ENCODE results near the gene DOCK2.
"Not testable (repeated sequence)": the region's sequence is repeated elsewhere in the genome, so short reads cannot be mapped to it uniquely, and the experiment has no call there.

The DOCK2 gene

GRCh38 chr5:169636477-169637084 is 494 bp upstream of the DOCK2 start:
- DNase-seq (ENCODE audit: insufficient read length, low spot score), result no peak
- peak; percentile 95 for FAIRE-seq

DNA sequence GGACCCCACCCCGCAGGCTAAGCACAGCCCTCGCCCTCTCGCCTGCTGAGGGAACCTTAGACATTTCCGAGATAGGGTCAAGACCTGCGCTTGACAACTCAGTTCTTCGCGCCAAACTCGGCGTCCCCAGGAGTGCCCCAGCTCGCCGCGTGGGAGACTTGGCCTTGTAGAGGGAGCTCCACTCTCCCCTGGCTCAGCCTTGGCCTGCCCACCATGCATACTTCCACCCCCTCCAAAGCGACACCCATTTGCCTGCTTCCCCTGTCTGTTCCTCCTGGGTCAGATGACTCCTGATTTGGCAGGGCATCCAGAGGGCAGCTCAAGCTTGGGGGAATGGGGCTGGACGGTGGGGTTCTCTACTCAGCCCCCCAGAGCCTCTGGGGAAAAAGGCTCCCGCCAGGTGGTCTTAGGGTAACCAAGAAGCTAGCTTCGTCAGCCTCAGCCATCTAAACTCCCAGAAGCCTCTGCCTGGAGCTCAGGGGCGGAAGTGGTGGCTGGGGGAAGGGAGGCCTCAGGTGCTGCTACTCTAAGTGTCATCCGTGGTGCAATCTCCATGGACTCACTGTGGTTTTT is 560 bp downstream of the DOCK2 start:
- DNase-seq (ENCODE audit: insufficient read length, low spot score) (peak; percentile 52), FAIRE-seq (peak; percentile 95)

DNA sequence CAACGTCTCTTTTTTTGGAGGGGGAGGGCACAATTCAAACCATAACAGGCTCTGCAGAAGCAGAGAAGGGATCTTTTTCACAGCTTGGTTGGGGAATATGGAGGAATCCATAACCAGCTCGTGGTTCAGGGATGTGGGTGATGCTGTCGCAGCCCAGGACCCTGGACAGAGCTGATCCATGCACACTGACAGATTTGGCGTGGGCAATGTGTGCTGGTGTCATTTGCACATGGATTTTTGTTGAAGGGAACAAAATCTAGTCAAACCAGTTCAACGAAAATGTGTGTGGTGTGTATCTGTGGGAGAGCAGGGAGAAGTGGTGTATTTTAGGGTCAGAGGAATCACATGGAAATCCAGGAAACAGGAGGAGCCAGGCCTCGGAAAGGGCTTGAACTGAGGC is 4.2 kb downstream of the DOCK2 start:
- FAIRE-seq, result no peak
- no peak for DNase-seq (ENCODE audit: insufficient read length, low spot score)

GRCh38 chr5:169646856-169647255 is 9.8 kb downstream of the DOCK2 start:
- FAIRE-seq, result no peak

DNA sequence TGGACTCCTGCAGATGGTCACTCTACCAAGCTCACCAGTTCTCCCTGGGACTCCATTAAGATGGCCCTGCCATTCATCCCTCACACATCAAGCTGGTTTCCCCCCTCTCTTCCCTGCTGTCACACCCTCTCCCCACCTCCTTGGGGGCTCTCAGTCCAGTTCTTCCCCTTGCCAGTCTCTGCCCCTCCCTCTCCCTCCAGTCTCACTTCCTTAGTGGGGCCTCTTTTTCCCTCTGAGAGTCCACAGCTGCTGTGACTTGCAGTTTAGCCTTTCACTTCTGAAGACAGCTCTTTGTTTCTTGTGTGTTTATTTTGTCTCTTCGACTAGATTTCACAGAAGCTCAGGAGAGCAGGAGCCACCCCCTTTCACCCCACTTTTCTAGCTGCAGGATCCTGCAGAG is 10.5 kb downstream of the DOCK2 start:
- FAIRE-seq (peak; percentile 79), DNase-seq (ENCODE audit: insufficient read length, low spot score) (no peak)

More at GRCh38 chr5:169646856-169647255, 9.8 kb downstream of the DOCK2 start:
- no peak for DNase-seq (ENCODE audit: insufficient read length, low spot score)

DNA sequence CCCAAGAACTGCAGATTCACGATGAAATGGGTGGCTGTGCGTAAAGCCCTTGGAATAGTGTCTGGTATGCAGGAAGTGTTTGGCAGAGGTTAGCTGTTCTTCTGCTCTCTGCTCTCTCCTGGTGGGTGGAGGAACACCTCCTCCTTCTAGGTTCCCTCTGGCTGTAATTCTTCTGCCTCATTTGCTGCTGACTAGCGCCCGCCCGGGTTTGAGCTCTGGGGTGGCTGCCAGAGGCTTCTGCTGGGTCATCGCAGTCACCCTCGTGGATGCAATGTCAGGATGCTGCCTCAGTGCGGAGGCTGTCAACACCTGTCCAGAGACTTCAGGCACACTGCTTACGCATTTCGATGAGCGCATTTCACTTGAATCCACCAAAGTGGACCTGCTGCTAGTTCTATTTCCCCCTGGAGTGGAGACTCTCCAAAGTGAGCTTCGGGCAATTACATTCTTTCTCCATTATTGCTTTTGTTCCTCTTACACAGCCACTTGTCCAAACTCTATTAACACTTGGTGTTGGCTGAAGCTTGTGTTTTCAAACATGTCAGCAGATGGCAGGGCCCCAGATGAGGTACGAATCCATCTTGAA is 11.7 kb downstream of the DOCK2 start:
- FAIRE-seq, result no peak
- DNase-seq (ENCODE audit: insufficient read length, low spot score), result no peak

DNA sequence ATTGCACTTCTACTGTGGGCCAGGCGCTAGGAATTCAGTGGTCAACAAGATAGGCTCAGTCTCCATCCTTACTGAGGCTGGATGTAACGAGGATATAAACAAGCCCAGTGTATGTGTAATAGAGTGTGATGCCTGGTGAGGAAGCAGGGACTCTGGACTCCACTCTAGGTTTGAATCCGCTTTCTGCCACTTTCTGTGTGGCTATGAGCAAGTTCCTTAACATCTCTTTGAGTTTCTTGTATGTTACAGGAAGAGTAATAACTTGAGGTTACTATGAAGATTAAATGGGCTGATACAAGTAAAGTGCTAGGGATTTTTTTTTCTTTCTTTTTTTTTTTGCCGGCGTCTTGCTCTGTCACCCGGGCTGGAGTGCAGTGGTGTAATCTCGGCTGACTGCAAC is 12.4 kb downstream of the DOCK2 start:
- peak; percentile 4 for FAIRE-seq
- DNase-seq (ENCODE audit: insufficient read length, low spot score), result no peak

DNA sequence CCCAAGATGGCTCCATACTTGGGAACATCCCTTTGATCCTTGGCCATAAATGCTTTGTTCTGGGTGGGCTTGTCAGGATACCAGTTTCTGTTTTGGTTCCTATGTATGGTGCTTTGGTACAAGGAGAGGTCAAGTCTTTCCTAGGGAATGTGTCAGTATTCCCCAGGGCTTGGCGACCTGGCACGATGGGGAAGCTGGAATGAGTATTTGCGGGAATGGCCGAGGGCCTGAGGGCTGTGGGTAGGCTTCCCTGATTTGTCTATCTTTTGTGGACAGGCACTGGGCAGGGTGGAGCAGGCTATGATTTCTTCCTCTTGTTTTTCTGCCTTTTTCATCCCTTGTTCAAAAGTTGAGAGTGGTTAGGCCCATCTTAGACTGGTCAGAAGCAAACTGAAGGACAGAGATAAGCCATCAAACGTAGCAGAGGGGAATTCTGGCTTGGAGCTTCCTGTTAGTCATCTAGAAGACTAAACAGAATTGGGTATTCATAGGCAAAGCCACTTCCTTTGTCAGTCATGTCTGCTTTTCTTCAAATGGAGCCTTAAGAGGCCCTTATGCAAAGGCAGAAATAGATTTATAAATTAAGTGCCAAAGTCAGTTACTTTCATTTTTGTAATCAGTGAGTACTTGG is 13.7 kb downstream of the DOCK2 start:
- DNase-seq (ENCODE audit: insufficient read length, low spot score) (no peak), FAIRE-seq (peak; percentile 91)

DNA sequence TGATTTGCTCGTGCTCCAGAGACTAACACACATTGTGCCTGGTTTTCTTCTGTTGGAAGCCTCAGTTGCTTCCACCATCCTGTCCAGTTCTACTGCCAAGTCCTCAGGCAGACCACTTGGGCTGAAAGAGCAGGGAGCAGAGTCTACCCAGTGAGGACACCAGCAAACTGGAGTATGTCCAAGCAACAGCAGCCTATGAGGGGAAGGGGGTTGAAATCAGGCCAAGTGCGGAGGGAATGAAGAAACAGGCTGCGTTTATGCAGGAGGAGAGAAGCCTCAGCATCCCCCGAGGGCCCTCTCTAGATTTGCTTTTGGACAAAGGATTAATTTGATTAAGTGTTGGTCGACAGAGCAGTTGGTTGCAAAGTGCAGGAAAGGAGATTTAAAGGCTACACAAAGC is 14.5 kb downstream of the DOCK2 start:
- FAIRE-seq (no peak), DNase-seq (ENCODE audit: insufficient read length, low spot score) (no peak)

- no peak for DNase-seq (ENCODE audit: insufficient read length, low spot score)
- FAIRE-seq, result no peak
Measured at GRCh38 chr5:169652057-169652456, 15.0 kb downstream of the DOCK2 start.

DNA sequence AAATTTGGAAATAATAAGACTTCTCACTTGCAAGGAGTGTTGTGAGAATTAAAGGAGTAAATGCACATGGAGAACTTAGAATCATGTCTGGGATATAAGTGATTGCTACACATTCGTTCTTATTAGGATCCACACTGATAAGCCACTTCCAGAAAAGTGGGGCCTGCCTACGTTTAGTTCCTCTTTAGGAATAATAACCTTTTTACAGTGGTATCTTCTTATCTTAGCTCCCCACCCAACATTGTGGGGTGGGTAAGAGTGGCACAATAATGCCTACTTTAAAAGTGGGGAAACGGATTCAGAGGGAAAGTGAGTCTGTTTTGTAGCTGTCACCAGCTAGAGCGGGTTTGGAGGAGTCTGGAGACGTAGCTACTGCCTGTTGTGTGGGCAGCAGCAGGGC is 16.0 kb downstream of the DOCK2 start:
- FAIRE-seq, result no peak
- DNase-seq (ENCODE audit: insufficient read length, low spot score), result no peak

GRCh38 chr5:169655353-169655752 is 18.3 kb downstream of the DOCK2 start:
- no peak for DNase-seq (ENCODE audit: insufficient read length, low spot score)
- FAIRE-seq, result no peak

DNA sequence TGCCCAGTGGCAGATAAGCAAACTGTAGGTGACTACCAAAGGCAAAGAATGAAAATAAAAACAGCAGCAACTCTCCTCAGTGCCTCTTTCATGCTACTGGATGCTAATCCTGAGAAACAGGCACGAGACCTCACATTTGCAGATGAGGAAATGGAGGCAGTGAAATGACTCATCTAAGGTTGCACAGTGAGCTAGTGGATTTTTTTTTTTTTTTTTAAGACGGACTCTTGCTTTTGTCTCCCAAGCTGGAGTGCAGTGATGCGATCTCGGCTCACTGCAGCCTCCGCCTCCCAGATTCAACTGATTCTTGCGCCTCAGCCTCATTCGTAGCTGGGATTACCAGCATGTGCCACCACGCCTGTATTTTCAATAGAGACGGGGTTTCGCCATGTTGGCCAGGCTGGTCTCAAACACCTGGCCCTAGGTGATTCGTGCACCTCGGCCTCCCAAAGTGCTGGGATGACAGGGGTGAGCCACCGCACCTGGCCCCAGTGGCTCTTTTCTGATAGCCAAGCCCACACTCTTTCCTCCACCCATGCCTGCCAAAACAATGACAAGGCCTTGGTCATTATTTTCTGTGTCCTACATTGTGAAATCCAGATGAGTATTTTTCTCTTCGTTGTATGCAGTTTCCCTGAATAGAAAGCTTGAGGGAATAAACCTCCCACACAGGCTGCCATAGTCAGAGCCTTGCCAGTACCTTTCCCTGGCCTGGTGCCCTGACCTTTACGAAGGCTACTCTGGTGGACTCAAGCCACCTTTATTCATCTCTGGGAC is 19.2 kb downstream of the DOCK2 start:
- FAIRE-seq, result peak; percentile 91
- no peak for DNase-seq (ENCODE audit: insufficient read length, low spot score)

DNA sequence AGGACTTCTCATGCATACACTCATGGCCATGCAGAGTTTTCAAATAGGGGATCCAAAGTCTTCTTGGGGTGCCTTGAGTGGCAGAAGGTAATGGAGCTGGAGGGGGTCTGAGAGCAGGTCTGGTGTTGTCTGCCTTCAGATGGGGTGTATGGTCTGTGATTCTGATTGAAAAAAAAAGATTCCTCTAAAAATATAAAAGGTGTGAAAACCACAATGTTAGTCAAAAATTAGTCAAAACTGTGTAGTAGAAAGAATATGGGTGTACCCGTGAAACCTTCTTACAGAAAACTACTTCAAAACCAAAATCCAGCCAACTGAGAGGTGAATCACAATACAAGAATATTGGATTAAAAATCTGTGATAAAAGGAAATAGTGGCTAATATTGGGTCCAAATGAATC is 20.1 kb downstream of the DOCK2 start:
- FAIRE-seq (peak; percentile 64), DNase-seq (ENCODE audit: insufficient read length, low spot score) (no peak)

- not testable (repeated sequence) for FAIRE-seq; DNase-seq (ENCODE audit: insufficient read length, low spot score)
Measured at GRCh38 chr5:169662451-169662850, 25.4 kb downstream of the DOCK2 start.

DNA sequence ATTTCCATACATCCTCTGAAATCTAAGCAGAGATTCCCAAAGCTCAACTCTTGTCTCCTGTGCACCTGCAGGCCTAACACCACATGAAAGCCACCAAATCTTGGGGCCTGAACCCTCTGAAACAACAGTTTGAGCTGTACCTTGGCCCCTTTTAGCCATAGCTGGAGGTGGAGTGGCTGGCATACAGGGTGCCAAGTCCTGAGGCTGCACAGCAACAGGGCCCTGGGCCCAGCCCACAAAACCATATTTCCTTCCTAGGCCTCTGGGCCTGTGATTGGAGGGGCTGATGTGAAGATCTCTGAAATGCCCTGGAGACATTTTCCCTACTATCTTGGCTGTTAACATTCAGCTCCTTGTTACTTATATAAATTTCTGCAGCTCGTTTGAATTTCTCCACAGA is 26.5 kb downstream of the DOCK2 start:
- no peak for FAIRE-seq
- DNase-seq (ENCODE audit: insufficient read length, low spot score), result no peak

GRCh38 chr5:169666365-169666764 is 29.3 kb downstream of the DOCK2 start:
- FAIRE-seq (no peak), DNase-seq (ENCODE audit: insufficient read length, low spot score) (no peak)

- no peak for DNase-seq (ENCODE audit: insufficient read length, low spot score)
- no peak for FAIRE-seq
Measured at GRCh38 chr5:169667896-169668674, 31.0 kb downstream of the DOCK2 start.

- DNase-seq (ENCODE audit: insufficient read length, low spot score) (no peak), FAIRE-seq (no peak)
Measured at GRCh38 chr5:169668732-169669131, 31.7 kb downstream of the DOCK2 start.

- peak; percentile 81 for FAIRE-seq
- no peak for DNase-seq (ENCODE audit: insufficient read length, low spot score)
Measured at GRCh38 chr5:169670769-169671525, 33.9 kb downstream of the DOCK2 start.

All from GM19239 (cell line).